GM19193 (cell line): ENCODE data around the gene RNASE8.

Experiments used
- POLR2A ChIP-seq: IDR thresholded peaks from 4 replicates; pipeline ENCODE4 v1.6.1; 2011; ENCODE audit not compliant: insufficient read depth, insufficient read length; ENCODE audit errors: extremely low read depth

Gene RNASE8

GRCh38 chr14:21025371-21026273 is 32.0 kb upstream of the RNASE8 start:
- no peak for TF ChIP-seq POLR2A

- no peak for TF ChIP-seq POLR2A
These were observed 31.2 kb upstream of the RNASE8 start for GRCh38 chr14:21026274-21026987.

DNA sequence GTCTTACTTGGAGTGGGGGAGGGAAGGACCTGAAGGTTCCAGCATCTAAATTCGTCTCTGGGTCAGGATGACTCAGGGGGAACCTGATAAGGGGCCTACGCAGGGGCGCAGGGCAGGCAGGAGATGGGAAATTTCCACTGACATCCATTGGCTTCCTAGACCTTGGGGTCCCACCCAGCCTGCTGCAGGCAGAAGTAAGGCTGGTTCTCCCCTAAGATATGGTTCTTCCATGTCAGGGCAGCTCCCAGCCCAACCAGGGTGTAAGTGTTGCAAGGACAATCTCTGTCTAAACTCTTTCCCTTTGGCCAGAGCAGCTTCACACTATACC is 30.7 kb upstream of the RNASE8 start:
- no peak for TF ChIP-seq POLR2A

DNA sequence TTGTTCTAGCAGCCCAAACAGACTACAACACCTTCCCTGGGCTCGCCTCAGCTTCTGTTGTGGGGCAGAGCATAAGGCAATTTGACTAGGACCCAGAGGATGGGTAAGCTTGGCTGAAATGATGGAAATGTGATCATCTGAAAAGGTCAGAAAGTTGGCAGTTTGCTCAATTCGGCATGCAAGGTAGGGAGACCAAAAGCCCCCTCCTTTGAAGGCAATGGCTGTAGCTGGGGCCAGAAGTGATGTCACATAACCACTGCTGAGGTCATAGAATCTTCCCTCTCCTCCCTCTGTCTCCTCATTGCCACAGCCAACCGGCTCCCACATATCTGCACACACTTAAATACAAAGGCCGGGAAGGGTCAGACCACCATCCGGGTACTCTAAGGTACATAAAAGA is 27.7 kb upstream of the RNASE8 start, which contains the start of gene TPPP2:
TSS of gene TPPP2 (plus strand) at position 301 of the 400 bp plus-strand sequence. CDS start 365 bp downstream, outside the sequence.
- TF ChIP-seq POLR2A = no peak

- no peak for TF ChIP-seq POLR2A
These were observed 27.1 kb upstream of the RNASE8 start for GRCh38 chr14:21030531-21030930.

GRCh38 chr14:21032326-21033132 is 25.1 kb upstream of the RNASE8 start:
- TF ChIP-seq POLR2A = no peak

- TF ChIP-seq POLR2A = no peak
These were observed 24.4 kb upstream of the RNASE8 start for GRCh38 chr14:21033133-21033698.

GRCh38 chr14:21034707-21035106 is 22.9 kb upstream of the RNASE8 start, which contains the start of gene RNASE13:
Gene RNASE13, minus strand, starts transcription at chr14:21034807. Its CDS starts 519 bp downstream, at chr14:21034288.
- no peak for TF ChIP-seq POLR2A

- TF ChIP-seq POLR2A = no peak
These were observed 20.9 kb upstream of the RNASE8 start for GRCh38 chr14:21036751-21037150.

- no peak for TF ChIP-seq POLR2A
These were observed 20.5 kb upstream of the RNASE8 start for GRCh38 chr14:21037156-21037555.

DNA sequence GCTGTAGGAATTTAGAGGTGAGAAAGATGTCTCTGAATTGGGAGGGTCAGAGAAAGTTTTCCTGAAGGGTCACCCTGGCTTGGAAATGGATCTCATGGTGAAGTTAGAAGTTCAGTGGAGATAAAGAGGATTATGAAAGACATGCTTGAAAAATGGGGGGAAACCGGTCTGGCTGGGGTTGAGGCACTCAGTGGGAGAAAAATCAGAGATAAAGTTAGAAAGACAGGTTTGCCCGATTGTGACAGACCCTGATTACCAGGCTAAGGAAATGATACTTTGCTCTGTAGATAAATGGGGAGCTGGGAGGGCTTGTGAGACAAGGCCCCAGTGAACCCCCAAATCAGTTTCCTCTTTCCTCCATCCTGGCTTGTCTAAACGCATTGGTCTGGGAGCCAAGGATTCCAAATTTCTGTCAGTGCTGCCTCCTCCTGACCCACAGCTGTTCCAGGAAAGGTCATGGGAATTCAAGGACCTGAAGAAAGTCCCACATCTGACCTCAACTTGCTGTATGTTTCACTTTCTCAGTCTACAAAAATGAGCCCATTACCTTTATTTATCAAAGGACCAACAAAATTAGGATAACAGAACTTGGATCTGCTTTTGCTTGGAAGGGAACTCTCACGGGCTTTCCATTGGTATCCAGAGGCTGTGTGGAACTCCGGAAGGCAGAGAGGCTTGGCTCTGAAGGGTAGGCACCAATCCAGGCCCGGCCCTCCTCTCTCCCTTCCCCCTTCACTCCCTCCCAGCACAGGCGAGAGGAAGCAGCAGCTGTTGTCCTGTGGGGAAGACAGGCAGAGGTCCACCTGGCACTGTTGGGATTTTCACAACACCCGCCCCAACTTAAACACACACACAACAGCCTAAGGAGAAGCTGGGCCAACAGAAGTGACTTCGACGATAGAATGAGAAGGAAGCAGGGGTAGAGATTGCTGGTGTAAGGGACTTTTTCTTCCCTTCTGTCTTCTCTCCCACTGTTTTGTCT is 18.9 kb upstream of the RNASE8 start:
- no peak for TF ChIP-seq POLR2A

DNA sequence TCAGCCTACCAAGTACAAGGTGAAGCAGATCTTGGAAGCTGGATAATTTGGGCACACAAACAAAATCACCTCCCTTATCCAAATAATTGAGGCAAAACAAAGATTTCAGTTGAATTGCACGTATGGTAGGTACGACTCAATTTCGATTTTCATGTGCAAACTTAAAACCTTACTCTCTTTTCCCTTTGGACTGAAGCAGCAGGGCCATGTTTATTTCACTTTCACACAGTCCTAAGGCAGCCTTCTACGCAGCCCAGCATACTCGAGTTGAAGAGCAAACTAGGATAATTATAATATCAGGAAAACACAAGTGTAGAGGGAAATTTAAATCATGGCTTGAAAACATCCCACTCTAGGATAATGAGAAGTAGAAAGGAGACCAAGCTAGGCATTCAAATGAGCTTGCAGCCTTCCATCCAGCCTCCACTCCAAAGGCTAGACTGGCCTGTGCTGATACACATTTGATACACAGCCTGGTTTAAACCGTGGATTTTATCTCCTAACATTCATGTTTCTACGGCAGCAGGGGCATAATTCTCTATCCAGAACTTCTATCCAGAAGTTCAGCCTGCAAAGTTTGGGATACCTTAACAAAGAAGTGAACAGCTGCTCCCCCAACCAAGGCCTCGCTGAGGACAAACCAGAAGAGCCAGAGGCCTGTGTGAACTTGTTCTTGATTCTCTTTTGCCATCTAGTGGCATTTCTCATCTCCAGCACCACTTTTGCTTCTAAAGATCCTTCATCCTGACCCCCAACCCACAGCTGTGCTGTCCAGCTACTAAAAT is 17.8 kb upstream of the RNASE8 start:
- TF ChIP-seq POLR2A = no peak

DNA sequence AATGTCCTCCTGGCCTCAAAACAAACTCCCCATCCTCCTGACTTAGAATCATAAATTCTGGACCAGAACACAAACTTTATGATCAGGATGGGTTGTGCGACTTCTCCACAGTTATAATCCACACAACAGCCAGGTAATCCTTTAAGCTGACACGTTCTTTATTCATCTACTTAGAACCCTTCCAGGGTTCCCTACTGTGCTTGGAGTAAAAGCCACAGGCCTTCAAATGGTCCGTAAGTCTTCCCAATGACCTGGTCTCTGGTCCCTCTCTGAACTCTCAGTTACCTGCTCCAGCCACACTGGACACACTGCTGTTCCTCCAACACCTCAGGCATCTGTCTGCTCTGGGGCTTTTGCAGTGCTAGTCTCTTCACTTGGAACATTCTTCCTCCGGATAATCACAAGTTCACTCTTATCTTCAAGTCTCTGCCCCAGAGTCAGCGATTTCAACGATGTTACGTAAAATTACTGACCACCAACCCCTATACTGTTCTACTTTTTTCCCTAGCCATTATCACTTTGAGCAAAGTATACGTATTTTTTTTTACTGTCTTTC is 17.2 kb upstream of the RNASE8 start:
- TF ChIP-seq POLR2A = no peak
